PC-3 (cell line): Measurements from ENCODE around the gene FSTL5.

Experiments used
- EZH2 ChIP-seq: fragments of 300-600 bp; sonication (generic); IDR thresholded peaks from one replicate; pipeline ENCODE4 v1.6.1; 2017; ENCODE audit warnings: antibody characterized with exemption, mild to moderate bottlenecking, low read length; ENCODE audit not compliant: unreplicated experiment
- TF ChIP-seq, protein P1 (sequence below): fragments of 300-600 bp; sonication (generic); conservative IDR thresholded peaks from 2 replicates; pipeline ENCODE4 v1.5.1; 2017; ENCODE audit warnings: antibody characterized with exemption, low read depth, mild to moderate bottlenecking, low read length

DNA sequence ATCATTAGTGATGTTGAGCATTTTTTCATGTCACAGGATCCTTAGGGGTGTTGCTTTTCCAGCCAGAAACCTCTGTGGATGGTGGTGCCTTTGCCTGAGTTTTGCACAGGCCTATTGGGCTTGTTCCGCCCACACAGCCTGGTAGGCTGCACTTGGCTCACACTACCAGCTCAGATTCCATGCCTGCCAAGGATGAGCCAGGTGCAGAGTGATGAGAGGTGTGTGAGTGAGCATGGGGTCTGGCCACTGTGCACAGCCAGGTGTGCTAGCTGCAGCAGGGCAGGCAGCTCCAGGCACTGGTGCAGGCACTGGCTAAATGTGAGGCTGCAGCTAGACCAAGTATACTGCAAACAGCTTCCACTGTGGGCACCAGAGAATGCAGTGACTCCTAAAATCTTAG is 341.6 kb downstream of the FSTL5 start:
- TF ChIP-seq, protein P1, sequence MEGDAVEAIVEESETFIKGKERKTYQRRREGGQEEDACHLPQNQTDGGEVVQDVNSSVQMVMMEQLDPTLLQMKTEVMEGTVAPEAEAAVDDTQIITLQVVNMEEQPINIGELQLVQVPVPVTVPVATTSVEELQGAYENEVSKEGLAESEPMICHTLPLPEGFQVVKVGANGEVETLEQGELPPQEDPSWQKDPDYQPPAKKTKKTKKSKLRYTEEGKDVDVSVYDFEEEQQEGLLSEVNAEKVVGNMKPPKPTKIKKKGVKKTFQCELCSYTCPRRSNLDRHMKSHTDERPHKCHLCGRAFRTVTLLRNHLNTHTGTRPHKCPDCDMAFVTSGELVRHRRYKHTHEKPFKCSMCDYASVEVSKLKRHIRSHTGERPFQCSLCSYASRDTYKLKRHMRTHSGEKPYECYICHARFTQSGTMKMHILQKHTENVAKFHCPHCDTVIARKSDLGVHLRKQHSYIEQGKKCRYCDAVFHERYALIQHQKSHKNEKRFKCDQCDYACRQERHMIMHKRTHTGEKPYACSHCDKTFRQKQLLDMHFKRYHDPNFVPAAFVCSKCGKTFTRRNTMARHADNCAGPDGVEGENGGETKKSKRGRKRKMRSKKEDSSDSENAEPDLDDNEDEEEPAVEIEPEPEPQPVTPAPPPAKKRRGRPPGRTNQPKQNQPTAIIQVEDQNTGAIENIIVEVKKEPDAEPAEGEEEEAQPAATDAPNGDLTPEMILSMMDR: no peak
- no peak for TF ChIP-seq EZH2
